ENCODE results near the gene GVQW3. TPM values are rescaled to one million over a fixed set of nuclear protein-coding genes. Genes with fewer than 3 reads are reported as not detected.

Gene GVQW3
- total RNA-seq, 1 experiment from 2014 or later = 1.2 TPM

DNA sequence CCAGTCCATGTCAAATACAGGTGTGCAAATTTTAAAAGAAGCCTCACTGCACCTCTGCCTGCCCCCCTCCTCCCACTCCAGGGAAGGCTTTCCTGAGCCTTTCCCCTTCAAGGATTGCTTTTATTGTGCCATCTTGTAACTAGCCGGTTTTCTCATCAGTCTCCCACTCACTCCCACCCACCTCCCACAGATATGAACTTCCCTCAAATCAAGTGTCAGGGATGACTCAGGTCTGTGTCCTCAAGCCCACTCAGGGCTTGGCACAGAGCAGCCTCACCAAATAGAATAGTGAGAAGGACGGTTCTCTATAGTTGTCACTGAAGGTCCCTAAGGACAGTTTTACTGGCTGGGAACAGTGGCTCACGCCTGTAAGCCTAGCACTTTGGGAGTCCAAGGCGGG is 43.2 kb upstream of the GVQW3 start:
- no peaks in the 10 kb centered on the region for H3K79me2 ChIP-seq (ENCODE audit: low read length)
- DNase-seq = no peak
- no peak overlapping the region for H3K4me3 ChIP-seq (ENCODE audit: low read length)
- ChIA-PET POLR2A (ENCODE audit: unreplicated experiment) (no interaction called here), CTCF (no interaction called here)
- TF ChIP-seq EZH2 (IDR thresholded peaks at IDR 0.05; ENCODE audit: low read length, unreplicated experiment) (no peak), EZH2phosphoT487 (IDR thresholded peaks at IDR 0.05; ENCODE audit: borderline replicate concordance, low read length) (no peak)
- TF ChIP-seq, protein P1, sequence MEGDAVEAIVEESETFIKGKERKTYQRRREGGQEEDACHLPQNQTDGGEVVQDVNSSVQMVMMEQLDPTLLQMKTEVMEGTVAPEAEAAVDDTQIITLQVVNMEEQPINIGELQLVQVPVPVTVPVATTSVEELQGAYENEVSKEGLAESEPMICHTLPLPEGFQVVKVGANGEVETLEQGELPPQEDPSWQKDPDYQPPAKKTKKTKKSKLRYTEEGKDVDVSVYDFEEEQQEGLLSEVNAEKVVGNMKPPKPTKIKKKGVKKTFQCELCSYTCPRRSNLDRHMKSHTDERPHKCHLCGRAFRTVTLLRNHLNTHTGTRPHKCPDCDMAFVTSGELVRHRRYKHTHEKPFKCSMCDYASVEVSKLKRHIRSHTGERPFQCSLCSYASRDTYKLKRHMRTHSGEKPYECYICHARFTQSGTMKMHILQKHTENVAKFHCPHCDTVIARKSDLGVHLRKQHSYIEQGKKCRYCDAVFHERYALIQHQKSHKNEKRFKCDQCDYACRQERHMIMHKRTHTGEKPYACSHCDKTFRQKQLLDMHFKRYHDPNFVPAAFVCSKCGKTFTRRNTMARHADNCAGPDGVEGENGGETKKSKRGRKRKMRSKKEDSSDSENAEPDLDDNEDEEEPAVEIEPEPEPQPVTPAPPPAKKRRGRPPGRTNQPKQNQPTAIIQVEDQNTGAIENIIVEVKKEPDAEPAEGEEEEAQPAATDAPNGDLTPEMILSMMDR (conservative IDR thresholded peaks at IDR 0.05; ENCODE audit: low read depth, low read length) = no peak
- BruUV-seq (replicated peaks) = no TSS peak
- no peaks in the 10 kb centered on the region for H3K9me2 ChIP-seq (replicated peaks; ENCODE audit: low read length)
- no peaks in the 10 kb centered on the region for H3K36me3 ChIP-seq (ENCODE audit: low read depth, low read length)
- H3K4me2 ChIP-seq (ENCODE audit: low read length) = no peak overlapping the region
- no peaks in the 10 kb centered on the region for H3F3A ChIP-seq (ENCODE audit: low read length, unreplicated experiment)
- H3K4me1 ChIP-seq (ENCODE audit: insufficient read depth, low read length) = no peaks in the 10 kb centered on the region
- H3K9me3 ChIP-seq (ENCODE audit: low read length) = peaks cover 17% of the 10 kb centered on the region
- no peaks in the 10 kb centered on the region for H4K20me1 ChIP-seq (ENCODE audit: low read length)
- intact Hi-C loops (cut with micrococcal nuclease) = no loop called here
- H3K27ac ChIP-seq (ENCODE audit: low read length) = no peak overlapping the region
- H2AFZ ChIP-seq (ENCODE audit: low read length) = no peak overlapping the region
- no peaks in the 10 kb centered on the region for H3K27me3 ChIP-seq (ENCODE audit: low read length)
- no peak overlapping the region for H3K9ac ChIP-seq (ENCODE audit: low read length)
- ATAC-seq = no peak

DNA sequence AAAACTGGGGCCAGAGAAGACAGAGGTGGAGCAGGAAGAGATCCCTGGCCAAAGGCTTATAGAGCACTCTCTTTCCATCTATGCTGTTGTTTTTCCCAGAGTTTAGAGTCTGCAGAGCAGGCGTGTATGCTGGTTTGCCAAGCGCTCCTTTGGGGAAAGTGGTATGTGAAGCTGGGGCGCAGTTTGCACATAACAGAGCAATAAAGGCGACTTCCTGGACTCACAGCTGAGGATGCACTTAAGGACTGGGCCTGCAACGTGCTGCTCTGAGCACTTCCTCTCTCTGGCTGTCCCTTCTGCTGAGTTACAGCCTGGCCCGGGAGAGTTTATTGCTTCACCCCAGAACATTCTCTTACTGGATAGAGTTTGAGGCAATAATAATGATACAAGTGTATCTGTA is 41.9 kb upstream of the GVQW3 start:
- ATAC-seq = no peak; the same call in 1 of the 2 replicates
- Histone ChIP-seq H3K9me3 (ENCODE audit: low read length) (peaks cover 14% of the 10 kb centered on the region), H4K20me1 (ENCODE audit: low read length) (no peaks in the 10 kb centered on the region), H3K4me1 (ENCODE audit: insufficient read depth, low read length) (no peaks in the 10 kb centered on the region), H3K36me3 (ENCODE audit: low read depth, low read length) (no peaks in the 10 kb centered on the region), H2AFZ (ENCODE audit: low read length) (no peak overlapping the region), H3F3A (ENCODE audit: low read length, unreplicated experiment) (no peaks in the 10 kb centered on the region), H3K27me3 (ENCODE audit: low read length) (no peaks in the 10 kb centered on the region), H3K4me3 (ENCODE audit: low read length) (no peak overlapping the region), H3K27ac (ENCODE audit: low read length) (no peak overlapping the region), H3K79me2 (ENCODE audit: low read length) (no peaks in the 10 kb centered on the region), H3K4me2 (ENCODE audit: low read length) (no peak overlapping the region), H3K9ac (ENCODE audit: low read length) (no peak overlapping the region), H3K9me2 (replicated peaks; ENCODE audit: low read length) (no peaks in the 10 kb centered on the region)
- intact Hi-C loops (cut with micrococcal nuclease) = no loop called here
- POLR2A ChIA-PET (ENCODE audit: unreplicated experiment) = no interaction called here
- no peak for DNase-seq
- no TSS peak for BruUV-seq (replicated peaks)
- CTCF ChIA-PET = no interaction called here
- TF ChIP-seq, protein P1 (conservative IDR thresholded peaks at IDR 0.05; ENCODE audit: low read depth, low read length) = no peak
- TF ChIP-seq EZH2phosphoT487 (IDR thresholded peaks at IDR 0.05; ENCODE audit: borderline replicate concordance, low read length) (no peak), EZH2 (IDR thresholded peaks at IDR 0.05; ENCODE audit: low read length, unreplicated experiment) (no peak)

- H3K79me2 ChIP-seq (ENCODE audit: low read length) = no peaks in the 10 kb centered on the region
- H2AFZ ChIP-seq (ENCODE audit: low read length) = no peak overlapping the region
- ATAC-seq = no peak
- POLR2A ChIA-PET (ENCODE audit: unreplicated experiment) = no interaction called here
- CTCF ChIA-PET = no interaction called here
- intact Hi-C loops (cut with micrococcal nuclease) = no loop called here
- BruUV-seq (replicated peaks) = no TSS peak
- H3K9me2 ChIP-seq (replicated peaks; ENCODE audit: low read length) = no peaks in the 10 kb centered on the region
- H3K27ac ChIP-seq (ENCODE audit: low read length) = no peak overlapping the region
- no peaks in the 10 kb centered on the region for H4K20me1 ChIP-seq (ENCODE audit: low read length)
- H3F3A ChIP-seq (ENCODE audit: low read length, unreplicated experiment) = no peaks in the 10 kb centered on the region
- no peak overlapping the region for H3K4me2 ChIP-seq (ENCODE audit: low read length)
- H3K4me3 ChIP-seq (ENCODE audit: low read length) = no peak overlapping the region
- H3K27me3 ChIP-seq (ENCODE audit: low read length) = no peaks in the 10 kb centered on the region
- H3K9ac ChIP-seq (ENCODE audit: low read length) = no peak overlapping the region
- H3K36me3 ChIP-seq (ENCODE audit: low read depth, low read length) = no peaks in the 10 kb centered on the region; the same call in 1 of the 2 replicates
- no peak for DNase-seq
- no peaks in the 10 kb centered on the region for H3K4me1 ChIP-seq (ENCODE audit: insufficient read depth, low read length)
- TF ChIP-seq, protein P1 (conservative IDR thresholded peaks at IDR 0.05; ENCODE audit: low read depth, low read length) = no peak
- TF ChIP-seq EZH2 (IDR thresholded peaks at IDR 0.05; ENCODE audit: low read length, unreplicated experiment) = no peak
- no peak for TF ChIP-seq EZH2phosphoT487 (IDR thresholded peaks at IDR 0.05; ENCODE audit: borderline replicate concordance, low read length)
- no peaks in the 10 kb centered on the region for H3K9me3 ChIP-seq (ENCODE audit: low read length)
Measured at GRCh38 chr11:76347466-76347865, 33.7 kb upstream of the GVQW3 start.
